ENCODE results near the gene ROBO1. TPM values are rescaled to one million over a fixed set of nuclear protein-coding genes. Genes with fewer than 3 reads are reported as not detected.
"Not testable (repeated sequence)": the region's sequence is repeated elsewhere in the genome, so short reads cannot be mapped to it uniquely, and the experiment has no call there.

ROBO1 gene
- polyA plus RNA-seq (2013, experiment 1 of 2; ENCODE audit: insufficient read length): 36.8 TPM
- 26.2 TPM for polyA plus RNA-seq (2013, experiment 2 of 2; ENCODE audit: insufficient read length)

- no peak for DNase-seq
Observed at GRCh38 chr3:79767905-79768267, at the start of gene ROBO1. Gene ROBO1 (minus strand): TSS chr3:79767998.

GRCh38 chr3:79817224-79817623 is 49.4 kb upstream of the ROBO1 start:
- DNase-seq: no peak

- DNase-seq: no peak
Observed at GRCh38 chr3:79815478-79815877, 47.7 kb upstream of the ROBO1 start.

GRCh38 chr3:79810581-79810980 is 42.8 kb upstream of the ROBO1 start:
- no peak for DNase-seq

- no peak for DNase-seq
Observed at GRCh38 chr3:79810092-79810491, 42.3 kb upstream of the ROBO1 start.

- DNase-seq: no peak
Observed at GRCh38 chr3:79809106-79809505, 41.3 kb upstream of the ROBO1 start.

GRCh38 chr3:79808515-79808914 is 40.7 kb upstream of the ROBO1 start:
- no peak for DNase-seq

- not testable (repeated sequence) for DNase-seq
Observed at GRCh38 chr3:79790177-79790576, 22.4 kb upstream of the ROBO1 start.

GRCh38 chr3:79773291-79773690 is 5.5 kb upstream of the ROBO1 start:
- DNase-seq: no peak

- no peak for DNase-seq
Observed at GRCh38 chr3:79769229-79769628, 1.4 kb upstream of the ROBO1 start.

- no peak for DNase-seq
Observed at GRCh38 chr3:79767194-79767904, 449 bp downstream of the ROBO1 start.

- no peak for DNase-seq
Observed at GRCh38 chr3:79766496-79767193, 1.2 kb downstream of the ROBO1 start.

GRCh38 chr3:79765911-79766310 is 1.9 kb downstream of the ROBO1 start:
- no peak for DNase-seq

GRCh38 chr3:79761441-79761840 is 6.4 kb downstream of the ROBO1 start:
- DNase-seq: no peak

- no peak for DNase-seq
Observed at GRCh38 chr3:79751703-79752102, 16.1 kb downstream of the ROBO1 start.

GRCh38 chr3:79737530-79737929 is 30.3 kb downstream of the ROBO1 start:
- no peak for DNase-seq

GRCh38 chr3:79729096-79729495 is 38.7 kb downstream of the ROBO1 start:
- peak; percentile 60 for DNase-seq

- DNase-seq: no peak
Observed at GRCh38 chr3:79726786-79727185, 41.0 kb downstream of the ROBO1 start.

- DNase-seq: no peak
Observed at GRCh38 chr3:79724206-79724605, 43.6 kb downstream of the ROBO1 start.

- no peak for DNase-seq
Observed at GRCh38 chr3:79690072-79690471, 77.7 kb downstream of the ROBO1 start.

GRCh38 chr3:79685108-79685507 is 82.7 kb downstream of the ROBO1 start:
- DNase-seq: no peak

- DNase-seq: no peak
Observed at GRCh38 chr3:79684041-79684440, 83.8 kb downstream of the ROBO1 start.

- DNase-seq: no peak
Observed at GRCh38 chr3:79672731-79673130, 95.1 kb downstream of the ROBO1 start.

- no peak for DNase-seq
Observed at GRCh38 chr3:79672075-79672474, 95.7 kb downstream of the ROBO1 start.

Data from fibroblast of skin of back (primary cell).